ENCODE results near the gene TLE7.

GRCh38 chr16:71413341-71413740 lies 28.5 kb downstream of the TLE7 start:
- TF ChIP-seq CTCF (conservative IDR thresholded peaks at IDR 0.05 in 1 of 2, IDR thresholded peaks at IDR 0.05 in 1 of 2; ENCODE audit: low read depth in 1 of 2, low read length in 2 of 2) (no peak), EZH2 (IDR thresholded peaks at IDR 0.05; ENCODE audit: low read length, missing control alignments) (no peak)
